GM20431 (cell line): ENCODE data around the gene TAF11L12.
"Not testable (repeated sequence)": the region's sequence is repeated elsewhere in the genome, so short reads cannot be mapped to it uniquely, and the experiment has no call there.

Experiments
- in situ Hi-C: fragments of 300-500 bp; cut with MseI, MboI; formaldehyde crosslinking; loops from one replicate; pipeline ENCODE4 v1.15.0; 2020; ENCODE audit warnings: low sequenced_read_pairs; ENCODE audit not compliant: unreplicated experiment

TAF11L12 gene

GRCh38 chr5:17610092-17610491, at the start of gene TAF11L12:
Gene TAF11L12 (plus strand): TSS chr5:17610392.
- in situ Hi-C loops: not testable (repeated sequence)

- in situ Hi-C loops: not testable (repeated sequence)
Measured at GRCh38 chr5:17585658-17586057, 24.5 kb upstream of the TAF11L12 start, which contains the start of gene TAF11L7. Gene TAF11L7 (minus strand): TSS chr5:17585758.

- in situ Hi-C loops: not testable (repeated sequence)
Measured at GRCh38 chr5:17590860-17591259, 19.3 kb upstream of the TAF11L12 start, which contains the start of gene TAF11L8. Gene TAF11L8 (minus strand): TSS chr5:17590960.

- in situ Hi-C loops: not testable (repeated sequence)
Measured at GRCh38 chr5:17594255-17594654, 15.9 kb upstream of the TAF11L12 start, which contains the start of gene TAF11L9. Gene TAF11L9 (minus strand): TSS chr5:17594394.

GRCh38 chr5:17597728-17598127, 12.5 kb upstream of the TAF11L12 start, which contains the start of gene TAF11L10:
Gene TAF11L10 (minus strand): TSS chr5:17597828.
- in situ Hi-C loops: not testable (repeated sequence)

GRCh38 chr5:17603880-17604279, 6.3 kb upstream of the TAF11L12 start, which contains the start of gene TAF11L11:
Gene TAF11L11 (plus strand): TSS chr5:17604183.
- in situ Hi-C loops: not testable (repeated sequence)

GRCh38 chr5:17604951-17605350, 5.2 kb upstream of the TAF11L12 start:
- in situ Hi-C loops: no loop called here

GRCh38 chr5:17607461-17607860, 2.7 kb upstream of the TAF11L12 start:
- in situ Hi-C loops: not testable (repeated sequence)

GRCh38 chr5:17614872-17615605, 4.8 kb downstream of the TAF11L12 start:
- in situ Hi-C loops: no loop called here

- in situ Hi-C loops: no loop called here
Measured at GRCh38 chr5:17619354-17619753, 9.2 kb downstream of the TAF11L12 start.

GRCh38 chr5:17620627-17621026, 10.4 kb downstream of the TAF11L12 start:
- in situ Hi-C loops: no loop called here

GRCh38 chr5:17625686-17626085, 15.5 kb downstream of the TAF11L12 start:
- in situ Hi-C loops: no loop called here

- in situ Hi-C loops: not testable (repeated sequence)
Measured at GRCh38 chr5:17631788-17632187, 21.6 kb downstream of the TAF11L12 start, which contains the start of gene TAF11L13. Gene TAF11L13 (plus strand): TSS chr5:17632088.

- in situ Hi-C loops: no loop called here
Measured at GRCh38 chr5:17634160-17634559, 24.0 kb downstream of the TAF11L12 start, which contains the start of gene TAF11L14. Gene TAF11L14 (plus strand): TSS chr5:17634460.

GRCh38 chr5:17649232-17649631, 39.0 kb downstream of the TAF11L12 start:
- in situ Hi-C loops: not testable (repeated sequence)

- in situ Hi-C loops: not testable (repeated sequence)
Measured at GRCh38 chr5:17655201-17655759, 45.1 kb downstream of the TAF11L12 start.

- in situ Hi-C loops: no loop called here
Measured at GRCh38 chr5:17655921-17656320, 45.7 kb downstream of the TAF11L12 start.
